T-helper 1 cell treated with Interleukin-12 subunit alpha and Interleukin-12 subunit beta and Interleukin-4 antibody, amounts not matched to agents 30 ng/mL and 1 ng/mL, for 36 hours (primary cell): ENCODE data around the gene ZRSR2. TPM values are rescaled to one million over a fixed set of nuclear protein-coding genes. Genes with fewer than 3 reads are reported as not detected.

ENCODE experiments used
- intact Hi-C: fragments of 100-400 bp; cut with micrococcal nuclease; formaldehyde crosslinking; loops from one replicate; pipeline ENCODE4 v1.15.1; 2024
- total RNA-seq: library from RNA; stranded (reverse); gene quantifications from 2 replicates; pipeline ENCODE4 v1.2.3, GENCODE V29; 2022

ZRSR2 gene
- total RNA-seq, 1 donor from 2014 or later, result 23.4 TPM

- intact Hi-C loops, result no loop called here
These were observed 58.3 kb downstream of the ZRSR2 start for GRCh38 chrX:15848576-15848975.

DNA sequence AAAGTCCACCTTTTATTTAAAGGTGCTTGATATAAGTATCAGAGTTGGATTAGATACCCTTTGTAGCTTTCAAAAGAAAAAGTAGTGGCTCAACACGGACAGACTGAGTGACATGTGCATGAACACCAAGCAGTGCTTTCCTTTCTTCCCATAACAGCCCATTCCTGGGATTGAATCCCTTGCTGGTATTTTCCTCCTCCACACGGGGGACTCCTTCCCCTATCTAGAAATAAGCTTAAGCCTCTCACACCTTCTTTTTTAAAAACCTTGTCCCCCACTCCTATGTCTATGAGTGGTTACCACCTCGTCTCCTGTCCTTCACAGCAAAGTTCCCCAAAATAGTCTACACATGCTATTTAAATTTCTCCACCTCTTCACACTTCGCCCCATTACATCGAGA lies 59.3 kb downstream of the ZRSR2 start:
- intact Hi-C loops, result no loop called here

- intact Hi-C loops, result loop anchor here (1.0 to 10.0 kb wide), 13 partner anchors 37 to 1884 kb away; partner anchors contain the start of genes CA5B, FANCB, GRPR and MOSPD2
These were observed 63.3 kb downstream of the ZRSR2 start for GRCh38 chrX:15853586-15854079.

- intact Hi-C loops, result loop anchor here (1.0 to 10.0 kb wide), 13 partner anchors 38 to 1883 kb away; partner anchors contain the start of genes CA5B, FANCB, GRPR and MOSPD2
These were observed 63.9 kb downstream of the ZRSR2 start for GRCh38 chrX:15854080-15854655.

DNA sequence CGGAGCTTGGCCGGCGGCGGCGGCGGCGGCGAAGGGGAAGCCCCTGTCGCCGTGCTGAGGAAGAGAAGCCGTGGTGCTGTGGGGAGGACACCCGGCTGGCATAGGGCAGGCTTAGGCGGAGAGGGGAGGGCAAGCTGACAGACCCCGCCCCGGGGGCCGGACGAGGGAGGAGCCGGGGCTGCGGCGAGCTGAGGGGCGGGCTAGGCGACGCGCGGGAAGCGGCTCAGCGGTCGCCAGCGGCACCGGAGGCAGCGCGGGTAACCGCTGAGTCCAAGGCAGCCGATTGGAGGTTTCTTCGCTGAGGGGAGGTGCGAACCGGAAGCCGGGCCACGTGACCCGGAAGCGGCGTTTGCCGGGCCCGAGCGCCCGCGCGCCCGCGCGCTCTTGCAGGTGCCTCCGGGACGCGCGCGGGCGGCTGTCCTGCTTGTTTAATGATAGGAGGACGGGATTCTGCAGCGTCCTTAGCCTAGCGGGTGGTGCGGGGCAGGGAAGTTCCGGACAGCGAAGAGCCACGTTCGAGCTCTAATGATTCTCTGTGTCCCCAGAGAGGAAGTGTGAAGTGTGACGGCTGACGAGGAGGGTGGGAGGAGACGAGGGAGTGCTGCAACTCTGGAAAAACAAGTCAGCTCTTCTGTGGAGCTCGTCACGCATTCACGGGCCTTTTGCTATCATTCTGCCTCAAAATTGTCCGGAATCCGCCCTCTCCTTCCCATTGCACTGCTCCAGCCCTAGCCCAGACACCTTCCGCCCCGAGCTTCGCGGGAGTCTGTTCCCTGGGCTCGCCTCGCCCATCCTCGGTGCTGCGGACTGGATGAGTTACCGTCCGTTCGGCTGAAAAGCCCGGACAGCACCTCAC lies 64.7 kb downstream of the ZRSR2 start, which contains the start of gene AP1S2:
Gene AP1S2 (minus strand): TSS at position 102 of the 856 bp plus-strand sequence. CDS start 2,289 bp downstream, outside the sequence.
- intact Hi-C loops, result loop anchor here (1.0 to 10.0 kb wide), 17 partner anchors 39 to 1882 kb away; partner anchors contain the start of genes CA5B, FANCB, GRPR and MOSPD2

GRCh38 chrX:15855568-15856221 lies 65.4 kb downstream of the ZRSR2 start:
- intact Hi-C loops, result loop anchor here (1.0 to 10.0 kb wide), 11 partner anchors 65 to 1799 kb away; partner anchors contain the start of genes FANCB, GRPR, MOSPD2 and PIR

DNA sequence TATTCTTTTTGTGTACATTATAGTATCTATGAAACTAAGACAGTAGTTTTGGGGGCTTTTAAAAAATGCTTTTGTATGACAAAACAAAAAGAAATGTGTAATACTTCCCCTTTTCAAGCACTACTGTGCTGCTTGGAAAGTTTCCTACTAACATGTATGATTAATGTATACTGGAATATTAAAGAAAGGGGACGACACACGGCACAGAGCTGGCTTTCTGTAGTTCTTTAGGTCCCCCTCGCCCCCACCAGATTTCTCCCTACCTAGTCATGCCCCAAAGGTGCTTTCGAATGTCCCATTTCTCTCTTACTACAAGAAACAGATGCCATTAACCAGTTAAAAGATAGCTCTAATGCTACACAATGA lies 65.9 kb downstream of the ZRSR2 start:
- intact Hi-C loops, result loop anchor here (5.0 to 10.0 kb wide), 7 partner anchors 269 to 1799 kb away; partner anchors contain the start of genes FANCB, GRPR, MOSPD2 and PIR

GRCh38 chrX:15856636-15857035 lies 66.4 kb downstream of the ZRSR2 start:
- intact Hi-C loops, result loop anchor here (5.0 to 10.0 kb wide), 7 partner anchors 268 to 1798 kb away; partner anchors contain the start of genes FANCB, GRPR, MOSPD2 and PIR

DNA sequence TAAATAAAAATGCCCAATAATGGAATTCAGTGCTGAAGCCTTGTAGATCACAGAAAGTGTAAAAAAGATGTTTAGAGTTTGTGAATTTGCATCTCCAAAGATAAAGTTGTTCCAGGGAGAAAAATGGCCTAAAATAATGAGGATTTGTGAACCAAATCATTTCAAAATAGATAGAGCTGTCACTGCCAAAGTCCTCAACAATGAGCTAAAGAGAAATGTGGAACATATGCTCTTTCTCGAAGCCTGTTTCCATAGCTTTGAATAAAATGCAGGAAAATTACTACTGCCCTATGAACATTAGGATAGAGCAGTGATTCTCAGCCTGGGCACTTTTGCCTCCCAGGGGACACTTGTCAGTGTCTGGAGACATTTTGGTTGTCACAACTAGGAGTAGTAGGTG lies 67.8 kb downstream of the ZRSR2 start:
- intact Hi-C loops, result loop anchor here (5.0 to 10.0 kb wide), 7 partner anchors 267 to 1797 kb away; partner anchors contain the start of genes FANCB, GRPR, MOSPD2 and PIR

DNA sequence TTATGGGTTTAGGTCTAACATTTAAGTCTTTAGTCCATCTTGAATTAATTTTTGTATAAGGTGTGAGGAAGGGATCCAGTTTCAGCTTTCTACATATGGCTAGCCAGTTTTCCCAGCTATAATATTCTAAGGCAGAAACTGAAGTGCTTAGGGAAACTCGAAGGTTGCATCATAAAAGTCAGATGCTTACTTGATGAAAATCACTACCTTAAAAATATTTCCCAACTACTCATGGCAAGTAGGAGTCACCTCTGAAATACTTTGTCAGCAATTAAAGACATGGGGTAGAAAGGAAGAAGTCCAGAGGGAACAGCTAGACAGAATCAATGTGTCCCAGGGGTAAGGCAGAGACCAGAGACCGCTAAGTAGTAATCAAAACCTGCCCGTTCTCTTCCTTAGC lies 70.6 kb downstream of the ZRSR2 start:
- intact Hi-C loops, result no loop called here

- intact Hi-C loops, result no loop called here
These were observed 73.7 kb downstream of the ZRSR2 start for GRCh38 chrX:15864023-15864422.

DNA sequence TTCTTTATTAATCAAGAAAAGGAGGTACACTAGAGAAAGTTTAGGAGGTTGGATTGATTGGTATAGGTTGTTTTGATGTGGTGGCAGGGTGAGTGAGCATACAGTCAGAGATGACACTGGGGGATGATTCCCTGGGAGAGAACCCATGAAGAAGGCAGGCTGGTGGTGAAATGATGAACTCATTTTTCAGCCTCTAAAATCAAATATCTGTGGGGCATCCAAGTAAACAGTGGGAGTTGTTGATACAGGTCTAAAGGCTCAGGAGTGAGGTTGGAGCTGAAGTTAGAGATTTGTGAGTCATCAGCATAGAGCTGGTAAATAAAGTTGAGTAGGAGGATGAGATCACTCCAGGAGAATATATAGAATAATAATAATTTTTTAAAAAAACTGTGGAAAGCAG lies 74.3 kb downstream of the ZRSR2 start:
- intact Hi-C loops, result no loop called here

GRCh38 chrX:15866147-15866546 lies 75.9 kb downstream of the ZRSR2 start:
- intact Hi-C loops, result no loop called here

- intact Hi-C loops, result no loop called here
These were observed 79.4 kb downstream of the ZRSR2 start for GRCh38 chrX:15869695-15870094.

- intact Hi-C loops, result no loop called here
These were observed 80.0 kb downstream of the ZRSR2 start for GRCh38 chrX:15870310-15870709.

Other genes starting within 250 kb of the ZRSR2 start
- not detected in 2 replicates for gene ACE2, start 189.5 kb upstream of the ZRSR2 start, total RNA-seq
- gene CLTRN, start 125.7 kb upstream of the ZRSR2 start, total RNA-seq, result not detected in 2 replicates
- gene CA5B, start 52.2 kb upstream of the ZRSR2 start, total RNA-seq, result 8.7 and 10.2 TPM in 2 replicates
- 20.3 and 21.0 TPM in 2 replicates for gene AP1S2, start 64.3 kb downstream of the ZRSR2 start, total RNA-seq